Measurements from ENCODE around the gene PLN.

Gene PLN

DNA sequence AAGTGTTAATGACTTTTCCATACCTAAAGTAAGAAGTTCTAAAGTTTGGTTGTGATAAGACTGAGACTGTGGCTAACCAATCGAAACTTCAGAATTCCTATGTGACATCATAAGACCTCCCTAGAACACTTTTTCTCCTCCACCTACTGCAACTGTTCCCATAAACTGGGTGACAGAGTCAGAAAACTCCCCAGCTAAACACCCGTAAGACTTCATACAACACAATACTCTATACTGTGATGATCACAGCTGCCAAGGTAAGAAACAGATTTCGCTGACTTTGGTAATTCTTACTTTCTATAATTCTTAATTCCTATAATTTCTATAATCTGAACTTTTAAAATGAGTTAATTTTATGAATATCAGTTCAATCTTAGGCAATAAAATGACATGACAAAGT lies at the start of gene PLN:
PLN (plus strand) TSS at position 161 of the 400 bp plus-strand sequence. CDS start 10,626 bp downstream, outside the sequence.
- no peak for DNase-seq (ENCODE audit: low spot score)

DNA sequence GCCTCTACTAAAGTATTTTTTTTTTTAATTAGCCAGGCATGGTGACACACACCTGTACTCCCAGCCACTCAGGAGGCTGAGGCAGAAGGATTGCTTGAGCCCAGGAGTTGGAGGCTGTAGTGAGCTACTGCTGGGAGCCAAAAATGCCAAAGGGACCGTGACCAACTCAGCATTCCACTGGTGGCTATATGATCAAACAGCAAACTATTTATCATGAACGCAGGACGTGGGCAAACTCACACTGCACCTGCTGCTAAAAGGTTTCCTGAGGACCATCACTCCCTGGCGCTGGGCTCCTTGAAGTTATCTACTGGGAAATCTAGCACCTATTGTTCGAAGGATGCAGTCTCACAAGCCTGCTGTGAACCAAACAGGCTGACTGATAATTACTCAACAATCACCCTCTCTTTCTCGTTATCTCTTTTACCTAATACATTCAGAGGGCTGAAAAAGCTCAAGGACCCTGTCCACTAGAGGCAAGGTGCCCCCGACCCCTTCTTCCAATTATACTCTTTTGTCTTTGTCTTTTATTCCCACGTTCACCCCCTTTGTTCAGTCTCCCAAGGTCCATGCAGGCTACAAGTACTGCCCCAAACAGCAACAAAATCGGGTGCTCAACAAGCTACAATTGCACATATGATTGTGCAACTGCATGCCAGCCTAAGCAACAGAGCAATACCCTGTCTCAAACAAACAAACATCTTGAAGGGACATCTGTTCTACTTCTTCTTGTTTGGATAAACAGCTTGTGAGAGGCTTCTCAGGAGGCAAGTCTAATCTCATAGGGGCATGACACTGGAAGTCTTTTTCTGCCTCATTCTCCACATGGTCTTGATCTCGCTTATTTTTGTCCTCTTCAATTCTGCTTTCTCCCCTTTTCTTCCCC lies 47.7 kb upstream of the PLN start:
- DNase-seq (ENCODE audit: low spot score), result no peak

DNA sequence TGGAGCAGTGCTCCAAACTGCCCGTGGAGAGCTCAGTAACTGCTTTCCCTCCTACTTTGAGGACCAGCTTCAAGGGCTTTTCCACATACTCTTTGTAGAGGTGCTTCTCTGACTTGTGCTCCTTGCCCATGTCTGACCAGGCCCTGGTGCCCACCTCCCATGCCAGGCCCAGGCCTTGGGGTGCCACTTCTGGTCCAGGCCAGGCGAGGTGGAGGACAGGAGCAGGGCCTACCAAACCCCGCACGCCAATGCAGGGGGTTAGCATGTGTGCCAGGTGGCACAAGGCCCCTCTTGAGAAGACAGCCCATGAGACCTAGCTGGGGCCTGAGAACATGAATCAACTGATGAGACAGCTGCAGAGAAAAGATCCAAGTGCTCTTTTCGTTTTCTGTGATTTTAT lies 47.0 kb upstream of the PLN start:
- no peak for DNase-seq (ENCODE audit: low spot score)

DNA sequence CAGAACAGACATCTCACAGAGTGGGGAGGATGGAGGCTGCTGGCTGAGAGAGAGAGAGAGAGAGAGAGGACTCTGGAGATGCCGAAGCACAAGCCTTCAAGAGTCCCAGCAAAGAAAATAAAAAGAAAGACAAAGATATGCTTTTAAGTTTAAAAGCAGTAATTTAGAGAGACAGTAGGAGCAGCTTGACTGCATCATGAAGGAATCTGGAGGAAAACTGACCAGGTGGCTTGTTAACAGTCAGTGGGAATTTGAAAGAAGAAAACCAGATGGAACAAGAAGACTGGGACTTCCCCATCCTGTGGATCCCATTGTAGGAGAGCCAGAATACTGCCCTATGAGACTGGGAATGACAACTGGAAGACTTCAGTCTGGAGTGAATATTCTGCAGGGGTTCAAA lies 46.3 kb upstream of the PLN start:
- DNase-seq (ENCODE audit: low spot score), result no peak

DNA sequence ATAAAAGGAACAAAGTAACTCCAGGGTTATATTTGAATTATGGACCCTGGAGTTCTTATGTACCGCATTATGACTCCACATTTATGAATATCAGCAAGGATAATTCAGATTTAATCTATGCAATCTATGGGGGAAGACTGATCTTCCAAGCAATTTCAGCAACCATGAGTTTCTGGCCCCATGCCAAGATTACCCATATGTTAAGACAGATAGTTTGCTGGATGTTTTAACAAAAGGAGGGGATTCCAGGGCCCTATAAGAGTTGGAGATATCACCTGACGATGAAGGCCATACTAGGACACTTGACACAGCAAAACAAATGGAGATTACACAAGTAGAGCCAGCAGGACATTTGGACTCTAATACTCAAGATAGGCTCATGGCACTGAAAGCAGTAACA lies 45.9 kb upstream of the PLN start:
- no peak for DNase-seq (ENCODE audit: low spot score)

DNA sequence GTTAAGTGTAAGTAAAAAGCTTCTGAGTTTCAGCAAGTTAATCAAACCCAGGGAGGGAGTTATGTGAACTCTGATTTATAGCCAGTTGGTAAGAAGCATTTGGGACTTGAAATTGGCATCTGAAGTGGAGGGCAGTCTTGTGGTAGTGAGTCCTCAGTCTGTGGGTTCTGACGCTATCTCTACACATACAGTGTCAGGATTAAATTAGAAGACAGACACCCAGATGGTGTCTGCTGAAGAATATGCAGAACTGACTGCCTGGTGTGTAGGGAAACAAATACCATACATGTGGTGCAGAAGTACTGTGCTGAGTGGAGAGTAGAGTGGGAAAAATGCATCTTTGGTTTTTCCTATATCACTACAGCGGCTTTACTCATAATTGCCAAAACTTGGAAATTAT lies 43.5 kb upstream of the PLN start:
- no peak for DNase-seq (ENCODE audit: low spot score)

DNA sequence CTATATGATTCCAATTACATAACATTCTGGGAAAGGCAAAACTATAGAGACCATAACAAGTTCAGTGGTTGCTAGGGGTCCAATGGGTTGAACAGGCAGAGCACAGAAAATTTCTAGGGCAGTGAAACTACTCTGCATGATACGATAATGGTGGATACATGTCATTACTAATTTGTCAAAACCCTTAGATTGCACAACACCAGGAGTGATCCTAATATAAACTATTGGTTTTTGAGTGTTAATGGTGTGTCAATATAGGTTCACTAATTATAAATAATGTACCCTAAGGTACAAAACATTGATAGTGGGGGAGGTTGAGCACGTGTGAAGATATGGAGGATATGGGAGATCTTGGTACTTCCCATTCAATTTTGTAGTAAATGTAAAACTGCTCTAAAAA lies 42.4 kb upstream of the PLN start:
- no peak for DNase-seq (ENCODE audit: low spot score)

DNA sequence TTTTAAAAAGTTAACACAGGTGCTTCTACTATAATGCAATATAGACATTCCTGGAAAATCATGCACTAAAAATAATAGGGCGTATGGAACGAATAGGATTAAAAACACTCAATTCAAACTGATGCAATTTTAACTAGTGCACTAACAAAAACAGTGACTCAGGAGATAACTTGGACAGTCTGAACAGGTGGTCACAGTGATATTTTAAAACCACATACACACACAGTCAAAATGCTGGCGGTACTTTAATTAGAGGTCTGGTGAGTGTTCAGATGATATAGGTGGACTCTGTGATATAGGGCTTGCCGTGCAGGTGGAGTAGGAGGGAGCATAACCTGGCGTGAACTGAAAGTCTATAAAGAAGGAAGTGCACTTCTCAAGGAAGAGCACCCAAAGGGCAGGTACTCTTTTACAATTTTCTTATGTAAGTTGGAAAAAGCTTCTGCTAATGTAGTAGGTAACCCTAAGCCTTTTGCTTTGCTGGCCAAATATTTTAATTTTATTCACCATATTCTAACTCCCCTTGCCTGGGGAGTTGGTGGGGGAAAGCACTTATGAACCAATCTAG lies 41.9 kb upstream of the PLN start:
- no peak for DNase-seq (ENCODE audit: low spot score)

DNA sequence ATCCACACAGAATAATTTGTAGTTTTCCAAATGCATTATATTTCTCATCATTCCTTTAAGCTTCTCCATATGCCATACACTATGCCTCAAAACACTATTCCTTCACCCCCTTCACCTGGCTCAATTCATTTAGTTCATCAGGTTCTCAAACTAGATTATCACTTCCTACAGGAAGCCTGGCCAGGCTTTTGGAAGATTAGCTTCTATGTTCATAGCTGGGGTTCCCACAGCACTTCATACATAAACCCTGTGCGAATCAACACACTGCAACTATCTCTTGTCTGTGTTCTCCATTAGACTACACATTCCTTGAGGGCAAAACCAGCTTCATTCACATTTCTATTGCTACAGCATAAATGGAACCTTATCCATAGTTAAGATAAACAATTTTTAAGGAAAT lies 40.5 kb upstream of the PLN start:
- DNase-seq (ENCODE audit: low spot score), result no peak

DNA sequence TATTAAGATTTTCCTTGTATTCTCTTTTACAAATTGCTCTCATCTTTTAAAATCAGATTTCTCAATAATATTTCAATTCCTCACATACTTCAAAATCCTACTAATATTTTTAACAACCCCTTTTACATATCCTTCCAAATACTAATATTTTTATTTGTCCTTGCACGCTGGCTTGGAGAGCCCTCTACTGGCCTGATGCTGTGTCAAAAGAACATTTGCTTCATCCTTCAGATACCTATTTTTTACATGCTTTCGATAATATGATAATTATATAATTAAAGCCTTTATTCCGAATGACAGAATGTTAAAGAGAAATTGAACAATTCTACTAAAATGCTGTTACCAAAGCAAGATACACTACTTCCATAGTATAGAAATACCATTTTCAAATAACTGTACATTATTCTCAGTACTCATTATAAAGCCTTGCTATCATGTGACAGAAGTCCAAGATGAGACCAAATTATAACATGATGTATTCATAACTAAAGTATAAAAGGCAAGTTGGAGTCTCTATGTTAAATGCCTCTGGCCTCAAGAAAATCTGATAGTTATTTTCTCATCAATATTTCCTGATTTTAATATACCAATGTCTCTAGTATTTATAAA lies 39.0 kb upstream of the PLN start:
- DNase-seq (ENCODE audit: low spot score), result peak; percentile 21

DNA sequence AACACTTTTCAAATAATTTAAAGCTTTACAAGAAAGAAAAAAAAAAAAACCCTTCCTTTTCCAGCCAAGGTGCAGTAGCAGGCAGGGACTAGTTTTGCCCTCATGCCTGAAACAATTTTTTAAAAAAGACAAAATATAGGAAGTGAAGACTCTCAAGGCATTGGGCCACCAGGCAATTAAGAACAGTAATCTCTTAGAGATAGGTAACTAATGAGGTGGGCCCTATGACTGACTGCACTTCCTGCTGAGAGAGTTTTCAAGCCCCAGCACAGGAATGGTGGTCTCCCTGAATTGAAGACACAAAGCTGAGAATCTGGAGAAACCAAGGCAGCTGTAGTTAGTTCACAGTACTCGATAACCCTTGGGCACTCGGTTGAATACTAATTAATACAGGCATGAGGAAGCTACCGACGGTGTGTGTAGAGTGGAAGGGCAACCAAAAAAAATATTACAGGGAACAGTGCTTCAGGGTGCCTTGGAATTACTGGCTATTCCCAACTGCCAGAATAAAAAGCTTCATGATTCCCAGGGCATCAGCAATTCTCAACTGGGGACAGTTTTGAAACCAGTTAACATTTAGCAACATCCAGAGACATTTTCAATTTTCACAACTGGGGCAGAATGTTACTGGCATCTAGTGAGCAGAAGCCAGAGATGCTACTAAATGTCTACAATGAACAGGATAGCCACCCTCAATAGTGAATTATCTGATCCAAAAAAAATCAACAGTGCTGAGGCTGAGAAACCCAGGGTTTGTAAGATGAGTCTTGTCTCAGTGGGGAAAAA lies 36.0 kb upstream of the PLN start:
- no peak for DNase-seq (ENCODE audit: low spot score)

DNA sequence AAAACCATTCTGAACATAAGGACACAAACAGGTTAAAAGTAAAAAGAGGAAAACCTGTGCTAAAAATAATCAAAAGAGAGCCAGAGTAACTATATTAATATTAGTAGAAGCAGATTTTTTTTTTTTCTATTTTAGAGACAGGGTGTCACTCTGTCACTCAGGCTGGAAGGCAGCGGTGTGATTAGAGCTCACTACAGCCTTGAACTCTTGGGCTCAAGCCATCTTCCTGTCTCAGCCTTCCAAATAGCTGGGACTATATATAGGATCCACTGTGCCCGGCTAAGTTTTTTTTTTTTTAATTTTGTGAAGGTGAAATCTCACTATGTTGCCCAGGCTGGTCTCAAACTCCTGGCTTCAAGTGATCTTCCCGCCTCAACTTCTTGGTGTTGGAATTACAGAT lies 33.4 kb upstream of the PLN start:
- DNase-seq (ENCODE audit: low spot score), result no peak

DNA sequence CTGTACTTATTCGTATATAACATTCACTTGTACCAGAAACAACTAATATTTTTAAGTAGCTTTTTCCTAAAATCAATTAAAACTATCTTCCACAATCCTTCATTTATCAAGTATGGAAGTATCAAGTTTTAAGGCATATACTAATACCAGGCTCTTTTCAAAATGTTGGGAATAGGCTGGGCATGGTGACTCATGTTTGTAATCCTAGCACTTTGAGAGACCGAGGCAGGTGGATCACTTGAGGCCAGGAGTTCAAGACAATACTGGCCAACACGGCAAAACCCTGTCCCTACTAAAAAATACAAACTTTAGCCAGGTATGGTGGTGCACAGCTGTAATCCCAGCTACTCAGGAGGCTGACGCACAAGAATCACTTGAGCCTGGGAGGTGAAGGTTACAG lies 25.7 kb upstream of the PLN start:
- no peak for DNase-seq (ENCODE audit: low spot score)

DNA sequence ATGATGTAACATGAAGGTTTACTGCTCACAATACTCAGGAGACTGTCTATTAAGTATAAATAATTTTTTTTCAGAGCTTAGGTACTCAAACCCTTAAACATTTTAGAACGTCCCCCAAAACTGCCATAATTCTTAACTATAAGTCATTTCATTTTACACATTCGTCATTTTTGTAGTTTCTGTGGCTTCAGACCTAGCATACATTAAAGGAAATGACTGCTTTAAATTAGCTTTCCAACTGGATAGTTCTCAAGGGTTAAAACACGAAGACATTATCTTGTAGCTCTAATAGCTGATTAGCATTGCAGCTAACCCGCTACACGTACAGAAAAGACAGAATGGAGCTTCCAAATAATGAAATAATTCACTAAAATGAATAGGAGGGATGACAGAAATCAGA lies 24.9 kb upstream of the PLN start:
- no peak for DNase-seq (ENCODE audit: low spot score)

DNA sequence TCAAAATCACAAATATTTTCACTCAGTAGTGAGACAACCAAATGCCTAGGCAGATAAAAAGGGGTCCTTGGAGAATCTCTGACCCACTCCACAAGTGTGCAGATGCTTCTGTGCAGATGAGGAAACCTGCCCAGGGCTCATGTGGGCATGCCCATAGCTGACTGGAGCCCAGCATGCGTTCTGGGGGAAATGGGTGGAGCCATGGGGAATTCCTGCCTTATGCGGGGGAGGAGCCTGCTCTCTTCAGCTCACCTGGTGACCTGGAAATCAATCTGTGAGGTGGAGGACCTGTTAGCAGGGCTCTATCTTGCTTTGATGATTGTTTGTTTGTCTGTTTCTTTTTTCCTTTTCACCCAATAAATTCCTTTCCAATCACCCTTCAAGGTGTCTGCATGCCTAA lies 23.4 kb upstream of the PLN start:
- DNase-seq (ENCODE audit: low spot score), result no peak

DNA sequence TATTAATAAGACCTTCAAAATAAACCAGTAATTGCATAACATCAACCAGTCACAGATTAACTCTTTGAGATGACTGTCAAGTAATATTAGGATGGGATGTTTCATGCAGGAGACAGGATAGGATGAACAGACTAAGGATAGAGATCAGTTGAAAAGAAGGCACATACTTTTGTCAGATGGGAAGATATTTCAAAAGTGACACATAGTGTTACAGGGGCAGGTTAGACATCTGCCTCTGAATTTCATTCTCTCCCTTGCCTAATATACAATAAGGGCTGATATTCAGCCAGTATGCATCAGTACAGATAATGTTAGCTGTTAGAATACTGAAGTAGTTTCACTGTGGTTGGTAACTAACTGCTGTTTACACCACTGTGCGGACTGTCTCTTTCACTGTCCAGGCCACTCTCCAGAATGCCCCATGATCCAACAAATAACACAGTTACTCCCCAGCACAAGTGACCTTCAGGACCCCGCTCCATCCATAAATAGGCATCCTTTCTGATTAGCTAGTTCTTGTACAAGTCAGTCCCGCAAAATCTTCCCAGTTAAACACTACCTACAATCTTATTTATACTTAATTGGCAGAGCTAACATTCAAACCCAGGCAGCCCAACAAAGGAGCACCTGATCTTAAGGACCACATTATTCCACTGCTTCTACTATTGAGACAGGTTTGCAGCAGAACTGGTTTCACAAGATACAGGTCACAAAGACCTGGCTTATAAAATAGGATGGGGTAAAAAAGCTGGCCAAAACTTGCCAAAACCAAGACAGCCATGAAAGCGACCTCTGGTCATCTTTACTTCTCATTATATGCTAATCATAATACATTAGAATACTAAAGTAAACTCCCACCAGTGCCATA lies 21.9 kb upstream of the PLN start:
- DNase-seq (ENCODE audit: low spot score), result no peak

DNA sequence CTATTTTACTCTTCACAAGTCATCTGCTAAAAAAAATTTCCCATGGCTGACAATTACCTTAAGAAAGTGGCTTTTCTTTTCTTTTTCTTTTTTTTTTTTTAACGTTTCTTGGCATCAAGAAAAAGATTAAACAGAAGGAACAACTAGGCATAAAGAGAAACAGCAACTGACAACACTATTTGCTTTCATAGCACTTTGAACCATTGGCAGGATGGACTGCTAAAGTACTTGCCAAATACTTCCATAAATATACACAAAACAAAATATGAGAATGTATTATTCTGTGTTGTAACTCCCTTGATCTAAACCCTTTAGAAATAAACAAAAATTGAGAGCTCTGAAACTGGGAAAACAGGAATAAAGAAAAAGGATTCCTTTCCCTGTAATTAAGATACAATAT lies 20.0 kb upstream of the PLN start:
- no peak for DNase-seq (ENCODE audit: low spot score)

DNA sequence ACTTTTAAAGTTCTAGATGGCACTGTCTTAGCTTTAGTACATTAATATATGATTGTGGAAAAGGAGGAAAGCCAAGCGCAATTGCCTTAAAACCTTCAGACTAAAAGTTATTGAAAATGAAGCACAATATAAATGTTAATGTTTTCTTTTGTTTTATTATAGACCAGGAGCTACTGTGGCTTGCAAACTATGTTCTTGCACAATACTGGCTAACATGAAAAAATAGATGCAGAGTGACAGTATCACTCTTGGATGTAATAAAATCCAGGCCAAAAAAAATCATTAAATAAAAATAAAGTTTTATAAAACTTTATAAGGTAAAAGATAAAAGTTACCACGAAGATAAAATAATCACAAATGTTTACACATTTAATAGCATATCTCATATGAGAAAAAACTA lies 18.3 kb upstream of the PLN start:
- no peak for DNase-seq (ENCODE audit: low spot score)

DNA sequence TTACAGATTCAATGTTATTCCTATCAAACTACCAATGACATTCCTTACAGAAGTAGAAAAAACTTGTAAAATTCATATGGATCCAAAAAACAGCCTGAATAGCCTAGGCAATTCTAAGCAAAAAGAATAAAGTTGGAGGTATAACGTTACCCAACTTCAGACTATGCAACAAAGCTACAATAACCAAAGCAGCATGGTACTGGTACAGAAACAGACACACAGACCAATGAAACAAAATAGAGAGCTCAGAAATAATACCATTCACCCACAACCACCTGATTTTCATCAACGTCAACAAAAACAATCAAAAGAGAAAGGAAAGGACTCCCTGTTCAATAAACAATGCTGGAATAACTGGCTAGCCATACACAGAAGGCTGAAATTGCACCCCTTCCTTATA lies 17.2 kb upstream of the PLN start:
- no peak for DNase-seq (ENCODE audit: low spot score)

DNA sequence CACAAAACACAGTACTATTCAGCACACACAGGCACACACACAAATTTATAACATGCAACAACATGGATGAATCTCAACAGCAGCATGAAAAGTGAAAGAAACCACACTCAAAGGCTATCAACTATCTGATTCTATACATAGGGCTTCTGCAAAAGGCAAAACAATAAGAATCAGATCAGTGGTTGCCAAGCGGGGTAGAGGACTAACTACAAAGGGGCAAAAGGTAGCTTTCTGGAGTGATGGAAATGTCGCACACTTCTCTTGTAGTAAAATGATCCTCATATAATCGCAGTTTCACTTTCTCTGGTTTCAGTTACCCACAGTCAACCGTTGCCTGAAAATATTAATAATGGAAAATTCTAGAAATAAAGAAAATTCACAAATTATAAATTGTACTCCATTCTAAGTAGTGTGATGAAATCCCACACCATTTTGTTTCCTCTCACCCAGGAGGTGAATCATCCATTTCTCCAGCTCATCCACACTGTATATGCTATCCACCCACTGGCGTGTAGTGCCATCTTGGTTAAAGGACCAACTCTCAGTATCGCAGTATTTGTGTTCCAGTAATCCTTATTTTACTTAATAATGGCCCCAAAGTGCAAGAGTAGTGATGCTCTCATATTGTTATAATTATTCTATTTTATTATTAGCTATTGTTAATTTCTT lies 12.8 kb upstream of the PLN start:
- no peak for DNase-seq (ENCODE audit: low spot score)

DNA sequence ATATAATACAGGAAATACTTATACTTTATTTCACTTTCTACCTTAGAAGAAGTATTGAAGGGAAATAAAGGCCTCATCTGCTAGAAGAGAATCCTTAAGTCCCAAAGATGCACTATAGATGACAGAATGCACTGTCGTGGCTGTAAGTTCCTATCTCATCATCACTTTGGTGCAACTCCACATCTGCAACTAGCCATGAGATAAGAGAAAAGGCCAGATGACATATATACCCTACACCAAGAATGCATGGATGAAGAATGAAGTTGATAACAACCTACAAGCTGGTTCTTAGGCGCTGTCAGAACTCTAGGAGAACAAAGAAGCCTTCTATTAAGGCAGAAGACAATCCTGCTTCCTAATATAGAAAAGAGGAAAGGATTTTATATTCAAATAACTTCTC lies 11.6 kb upstream of the PLN start:
- no peak for DNase-seq (ENCODE audit: low spot score)

Measured in AG20443 (cell line).